ENCODE results near the gene XYLT2.
A peak's percentile ranks its signal among the peaks of the same experiment; 100 is the strongest.

XYLT2 gene

DNA sequence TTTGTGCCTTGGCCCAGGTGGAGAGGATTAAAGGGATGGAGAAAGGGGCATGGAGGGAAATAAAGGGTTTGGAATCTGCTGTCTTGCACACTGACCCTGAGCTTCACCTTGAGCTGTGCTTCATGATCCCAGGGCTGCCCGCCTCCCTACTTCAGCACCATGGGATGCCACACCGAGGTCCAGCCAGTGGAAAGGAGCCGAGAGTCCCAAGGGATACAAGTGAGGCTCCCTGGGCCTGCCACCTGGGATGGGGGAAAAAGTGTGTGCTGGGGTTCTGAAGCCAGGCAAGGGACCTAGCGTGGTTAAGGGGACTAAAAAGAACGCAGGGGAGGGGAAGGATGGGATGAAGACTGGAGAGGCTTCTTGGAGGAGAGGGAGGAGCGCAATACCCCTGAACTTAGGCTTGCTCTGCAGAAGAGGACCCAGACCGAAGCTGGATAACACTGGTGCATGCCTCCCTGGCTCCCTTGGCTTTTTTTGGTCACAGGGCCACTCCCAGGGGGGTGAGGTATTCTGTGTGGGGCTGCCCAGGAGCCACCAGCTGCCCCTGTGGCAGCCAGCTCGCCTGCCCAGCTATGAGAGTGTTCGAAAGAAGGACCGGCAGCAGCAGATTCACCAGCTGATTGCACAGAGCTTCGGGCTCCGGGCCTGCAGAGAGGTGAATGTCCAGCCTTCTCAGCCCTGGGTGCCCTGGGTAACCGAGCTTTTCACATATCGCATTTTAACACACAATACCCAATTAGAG lies 19.9 kb downstream of the XYLT2 start:
- DNase-seq, result no peak

DNA sequence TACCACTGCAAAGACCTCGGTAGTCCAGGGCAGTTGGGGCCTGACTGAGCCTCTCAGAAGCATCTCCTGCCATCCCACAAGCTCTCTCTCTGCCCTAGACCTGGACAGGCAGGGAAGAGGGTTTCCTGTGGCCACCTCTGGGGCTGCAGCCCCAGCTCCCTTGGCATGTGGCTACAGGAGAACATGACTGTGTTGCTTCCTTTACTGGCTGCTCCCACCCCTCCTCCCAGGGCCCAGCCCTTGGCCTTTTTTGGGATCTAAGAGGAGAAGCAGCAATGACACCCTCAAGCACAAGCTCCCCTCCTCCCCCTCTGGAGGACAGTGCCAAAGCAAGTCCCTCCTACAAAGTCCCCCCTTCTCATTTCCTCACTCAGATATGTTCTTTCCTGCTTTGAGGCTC lies 21.5 kb downstream of the XYLT2 start:
- no peak for DNase-seq

DNA sequence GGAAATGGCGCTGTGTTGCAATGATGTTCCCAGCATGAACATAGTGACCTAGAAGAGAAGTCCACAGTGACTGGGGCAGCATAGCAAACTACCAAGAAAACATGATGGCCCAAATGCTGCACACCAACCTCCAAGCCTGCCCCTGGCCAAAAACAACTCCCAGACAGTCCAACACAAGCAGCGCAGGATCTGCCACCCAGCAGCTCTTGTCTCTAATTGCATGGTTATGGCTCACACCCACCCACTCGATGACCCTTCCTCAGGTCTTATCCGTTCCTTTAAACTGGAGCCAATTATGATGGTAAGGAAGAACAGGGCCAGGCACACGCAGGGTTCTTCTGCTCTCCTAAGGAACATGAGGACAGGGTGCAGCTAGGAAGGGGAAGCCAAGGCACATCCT lies 24.1 kb downstream of the XYLT2 start:
- no peak for DNase-seq

DNA sequence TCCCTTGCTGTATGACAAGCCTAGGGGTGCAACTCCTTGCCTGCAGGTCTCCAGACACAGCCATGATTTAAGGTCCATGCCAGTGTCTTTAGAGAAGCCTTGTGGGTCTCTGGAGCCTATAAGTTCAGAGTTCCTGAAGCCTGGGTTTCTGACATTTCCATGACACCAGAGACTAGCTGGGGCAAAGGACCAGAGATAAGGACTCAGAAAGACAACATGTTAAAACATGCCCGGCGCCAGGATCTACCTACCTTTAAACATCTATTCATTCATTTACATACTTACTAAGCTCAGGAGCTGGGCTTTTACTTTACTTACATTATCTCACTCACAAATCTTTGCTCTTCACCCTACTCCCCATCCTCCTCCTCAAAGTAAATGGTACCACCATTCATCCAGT lies 25.6 kb downstream of the XYLT2 start:
- no peak for DNase-seq

- no peak for DNase-seq
Measured at GRCh38 chr17:50372222-50372757, 26.4 kb downstream of the XYLT2 start.

GRCh38 chr17:50372758-50373556 lies 27.0 kb downstream of the XYLT2 start, which contains the start of the genes EME1 and MRPL27:
TSS of gene EME1 (plus strand) at chr17:50373229. CDS start at chr17:50375209, 1,980 bp downstream.
TSS of gene MRPL27 (minus strand) at chr17:50373184. CDS start at chr17:50373170, 14 bp downstream.
- DNase-seq, result peak; percentile 86

- no peak for DNase-seq
Measured at GRCh38 chr17:50373705-50374104, 27.8 kb downstream of the XYLT2 start.

GRCh38 chr17:50375858-50376538 lies 30.1 kb downstream of the XYLT2 start:
- no peak for DNase-seq

GRCh38 chr17:50379351-50380132 lies 33.6 kb downstream of the XYLT2 start:
- DNase-seq, result no peak

- DNase-seq, result no peak
Measured at GRCh38 chr17:50380369-50381259, 34.7 kb downstream of the XYLT2 start.

GRCh38 chr17:50381260-50381815 lies 35.4 kb downstream of the XYLT2 start:
- no peak for DNase-seq

GRCh38 chr17:50381920-50382319 lies 36.0 kb downstream of the XYLT2 start:
- DNase-seq, result no peak

GRCh38 chr17:50382931-50383330 lies 37.0 kb downstream of the XYLT2 start:
- DNase-seq, result no peak

- DNase-seq, result no peak
Measured at GRCh38 chr17:50386510-50386909, 40.6 kb downstream of the XYLT2 start.

GRCh38 chr17:50388728-50389127 lies 42.8 kb downstream of the XYLT2 start:
- no peak for DNase-seq

- DNase-seq, result no peak
Measured at GRCh38 chr17:50389534-50389933, 43.6 kb downstream of the XYLT2 start.

- DNase-seq, result no peak
Measured at GRCh38 chr17:50392621-50393020, 46.7 kb downstream of the XYLT2 start.

- DNase-seq, result no peak
Measured at GRCh38 chr17:50393700-50394099, 47.8 kb downstream of the XYLT2 start.

- peak; percentile 18 for DNase-seq
Measured at GRCh38 chr17:50394711-50395110, 48.8 kb downstream of the XYLT2 start.

- peak; percentile 56 for DNase-seq
Measured at GRCh38 chr17:50396261-50397110, 50.6 kb downstream of the XYLT2 start.
